Measurements from ENCODE around the gene CHST14. TPM values are rescaled to one million over a fixed set of nuclear protein-coding genes. Genes with fewer than 3 reads are reported as not detected.

CHST14 gene
- total and polyA plus RNA-seq, 2 donors from 2014 or later, result 11.9 to 14.3 TPM

DNA sequence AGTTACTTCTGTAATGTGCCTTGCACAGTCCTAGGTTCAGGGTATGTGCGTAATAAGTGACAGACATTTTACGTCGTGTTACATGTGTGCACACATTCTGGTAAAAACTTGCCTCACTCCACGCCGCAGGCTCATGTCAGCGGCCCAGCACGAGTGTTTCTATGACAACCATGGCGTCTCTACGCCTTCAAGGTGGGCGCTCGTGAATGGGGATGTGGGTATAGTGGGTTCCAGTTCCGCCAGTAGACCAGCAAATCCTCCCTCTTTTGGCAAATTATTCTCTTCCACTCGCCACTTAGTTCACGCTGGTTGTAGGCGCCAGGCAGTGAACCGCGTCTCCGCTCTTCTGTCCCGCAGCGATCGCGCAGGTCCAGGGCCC is 40.3 kb downstream of the CHST14 start:
- Histone ChIP-seq H3K4me3 (ENCODE audit: low read length in 3 of 3) (peak overlapping the region; percentile 12 to 63 (median 55)), H3K27me3 (ENCODE audit: control insufficient read depth, insufficient read depth, low read length) (no peaks in the 10 kb centered on the region), H3K36me3 (ENCODE audit: control insufficient read depth in 2 of 3, insufficient read depth in 3 of 3, low read length in 3 of 3) (no peaks in the 10 kb centered on the region), H3K27ac (ENCODE audit: low read depth in 2 of 2, low read length in 2 of 2) (no peak overlapping the region), H3K9me3 (ENCODE audit: control insufficient read depth in 2 of 3, insufficient read depth in 1 of 3, low read length in 3 of 3) (no peaks in the 10 kb centered on the region), H3K4me1 (ENCODE audit: control insufficient read depth in 2 of 3, insufficient read depth in 2 of 3, low read depth in 1 of 3, low read length in 3 of 3) (peaks cover 0 to 3% (median 0%) of the 10 kb centered on the region in 3 donors), H3K9ac (ENCODE audit: low read length in 3 of 3) (peak overlapping the region in 1 of 3 donors; percentile 28)
- FAIRE-seq (no peak), DNase-seq (peak in 3 of 5 donors; percentile 25 to 58 (median 45))
- no peak for TF ChIP-seq CTCF (IDR thresholded peaks at IDR 0.05; ENCODE audit: borderline replicate concordance, extremely low read depth, insufficient read depth)
- intact Hi-C loops (cut with DNase I), result no loop called here

- no peak for FAIRE-seq
- peak overlapping the region; percentile 21 to 63 (median 55) for H3K4me3 ChIP-seq (ENCODE audit: low read length in 3 of 3)
- no peaks in the 10 kb centered on the region for H3K36me3 ChIP-seq (ENCODE audit: control insufficient read depth in 2 of 3, insufficient read depth in 3 of 3, low read length in 3 of 3)
- H3K9me3 ChIP-seq (ENCODE audit: control insufficient read depth in 2 of 3, insufficient read depth in 1 of 3, low read length in 3 of 3), result no peaks in the 10 kb centered on the region
- peaks cover 0 to 3% (median 0%) of the 10 kb centered on the region in 3 donors for H3K4me1 ChIP-seq (ENCODE audit: control insufficient read depth in 2 of 3, insufficient read depth in 2 of 3, low read depth in 1 of 3, low read length in 3 of 3)
- intact Hi-C loops (cut with DNase I), result no loop called here
- peak overlapping the region in 1 of 3 donors; percentile 28 for H3K9ac ChIP-seq (ENCODE audit: low read length in 3 of 3)
- H3K27ac ChIP-seq (ENCODE audit: low read depth in 2 of 2, low read length in 2 of 2), result no peak overlapping the region
- peak; percentile 50 to 91 (median 72) for DNase-seq
- TF ChIP-seq CTCF (IDR thresholded peaks at IDR 0.05; ENCODE audit: borderline replicate concordance, extremely low read depth, insufficient read depth), result no peak
- no peaks in the 10 kb centered on the region for H3K27me3 ChIP-seq (ENCODE audit: control insufficient read depth, insufficient read depth, low read length)
These were observed 40.8 kb downstream of the CHST14 start for GRCh38 chr15:40511472-40512133.

- intact Hi-C loops (cut with DNase I), result no loop called here
- Histone ChIP-seq H3K27me3 (ENCODE audit: control insufficient read depth, insufficient read depth, low read length) (no peaks in the 10 kb centered on the region), H3K27ac (ENCODE audit: low read depth in 2 of 2, low read length in 2 of 2) (no peak overlapping the region), H3K4me3 (ENCODE audit: low read length in 3 of 3) (no peak overlapping the region), H3K36me3 (ENCODE audit: control insufficient read depth in 2 of 3, insufficient read depth in 3 of 3, low read length in 3 of 3) (no peaks in the 10 kb centered on the region), H3K9ac (ENCODE audit: low read length in 3 of 3) (no peak overlapping the region), H3K9me3 (ENCODE audit: control insufficient read depth in 2 of 3, insufficient read depth in 1 of 3, low read length in 3 of 3) (no peaks in the 10 kb centered on the region), H3K4me1 (ENCODE audit: control insufficient read depth in 2 of 3, insufficient read depth in 2 of 3, low read depth in 1 of 3, low read length in 3 of 3) (no peaks in the 10 kb centered on the region)
- FAIRE-seq, result no peak
- TF ChIP-seq CTCF (IDR thresholded peaks at IDR 0.05; ENCODE audit: borderline replicate concordance, extremely low read depth, insufficient read depth), result no peak
- no peak for DNase-seq
These were observed 41.7 kb downstream of the CHST14 start for GRCh38 chr15:40512440-40512839.
